T-cell (primary cell): ENCODE results near the gene PHC2. TPM values are rescaled to one million over a fixed set of nuclear protein-coding genes. Genes with fewer than 3 reads are reported as not detected.
A peak's percentile ranks its signal among the peaks of the same experiment; 100 is the strongest.
"Not testable (repeated sequence)": the region's sequence is repeated elsewhere in the genome, so short reads cannot be mapped to it uniquely, and the experiment has no call there.

ENCODE experiments used
- ATAC-seq, 4 experiments: fragments of 200-7000 bp in 3 of 4; fragments of 150-1000 bp in 1 of 4; cut with Tn5 transposase; replicated peaks in 1 of 4; 1 replicate in 3 of 4; 2 replicates in 1 of 4; pipeline ENCODE4 v1.10.0; 2021; ENCODE audit warnings: moderate library complexity in 3 of 4, mild to moderate bottlenecking in 2 of 4, moderate number of reproducible peaks in 1 of 4
- CTCF ChIA-PET, 2 donors: fragments of 300-600 bp; sonication (Branson Sonifier 250); formaldehyde crosslinking; loops; one replicate each; lab custom pipeline; 2022; ENCODE audit warnings: antibody characterized with exemption in 2 of 2; lab: Charles Lee
- POLR2A ChIA-PET, 2 donors: fragments of 300-600 bp; sonication (Branson Sonifier 250); formaldehyde crosslinking; loops; one replicate each; lab custom pipeline; 2022; ENCODE audit warnings: antibody characterized with exemption in 2 of 2; lab: Charles Lee
- DNase-seq, 35 experiments: peaks; one replicate each; pipeline versions ENCODE4 v3.0.0 to v3.0.0-alpha.2; 2013 to 2023
- H3K27ac ChIP-seq: one replicate; pipeline ENCODE4 v1.5.1; 2013; ENCODE audit warnings: low read length
- H3K27me3 ChIP-seq, 2 experiments: replicated peaks in 1 of 2; 1 replicate in 1 of 2; 2 replicates in 1 of 2; pipeline versions ENCODE4 v1.6.1 to v1.7.0; 2013; ENCODE audit warnings: low read length in 1 of 2, mixed read lengths in 1 of 2; ENCODE audit not compliant: control insufficient read depth in 2 of 2, insufficient read depth in 2 of 2; ENCODE audit errors: extremely low read depth in 1 of 2
- H3K36me3 ChIP-seq, 2 donors: 1 replicate in 1 of 2; 2 replicates in 1 of 2; pipeline versions ENCODE4 v1.6.1 to v1.7.0; 2013; ENCODE audit warnings: low read length in 1 of 2; ENCODE audit not compliant: control insufficient read depth in 2 of 2, insufficient read depth in 1 of 2; ENCODE audit errors: extremely low read depth in 1 of 2
- H3K4me1 ChIP-seq, 2 experiments: 1 replicate in 1 of 2; 2 replicates in 1 of 2; pipeline versions ENCODE4 v1.6.1 to v1.7.0; 2013; ENCODE audit warnings: low read length in 2 of 2, mixed read lengths in 1 of 2; ENCODE audit not compliant: insufficient read depth in 2 of 2, control insufficient read depth in 1 of 2; ENCODE audit errors: extremely low read depth in 1 of 2
- H3K4me3 ChIP-seq, 2 donors: 1 replicate in 1 of 2; 2 replicates in 1 of 2; pipeline versions ENCODE4 v1.5.1 to v1.7.0; 2013; ENCODE audit warnings: mild to moderate bottlenecking in 2 of 2, low read length in 1 of 2, moderate library complexity in 1 of 2; ENCODE audit not compliant: control insufficient read depth in 1 of 2; ENCODE audit errors: extremely low read depth in 1 of 2
- H3K9me3 ChIP-seq: 2 replicates; pipeline ENCODE4 v1.7.0; 2013
- H3K27ac Mint-ChIP-seq, 2 donors: one replicate each; pipeline ENCODE4 v1.8.0; 2020 to 2021; ENCODE audit warnings: mild to moderate bottlenecking in 2 of 2, mixed read lengths in 2 of 2
- H3K27me3 Mint-ChIP-seq, 2 donors: one replicate each; pipeline ENCODE4 v1.8.0; 2021 to 2022; ENCODE audit warnings: mixed read lengths in 2 of 2
- H3K36me3 Mint-ChIP-seq: one replicate; pipeline ENCODE4 v1.8.0; 2021; ENCODE audit warnings: mixed read lengths
- H3K4me1 Mint-ChIP-seq, 3 donors: one replicate each; pipeline ENCODE4 v1.8.0; 2020 to 2022; ENCODE audit warnings: mixed read lengths in 3 of 3, mild to moderate bottlenecking in 1 of 3
- H3K4me3 Mint-ChIP-seq, 3 donors: one replicate each; pipeline ENCODE4 v1.8.0; 2020 to 2022; ENCODE audit warnings: mild to moderate bottlenecking in 3 of 3, mixed read lengths in 3 of 3, moderate library complexity in 3 of 3
- H3K9me3 Mint-ChIP-seq, 3 donors: one replicate each; pipeline ENCODE4 v1.8.0; 2020 to 2022; ENCODE audit warnings: mixed read lengths in 3 of 3
- WGBS: methylation state at CpG from one replicate; pipeline ENCODE4 v1.1.5; 2013; ENCODE audit warnings: missing lambda C conversion rate; ENCODE audit not compliant: insufficient coverage; 5-methylcytosine and 5-hydroxymethylcytosine counted together
- total RNA-seq, 35 experiments: library from RNA in 6 of 35; stranded (reverse) in 6 of 35; fragments of 120-200 nt in 1 of 35; gene quantifications; one replicate each; pipeline versions ENCODE4 v1.2.1 to v1.2.4 and lab custom pipeline; 2013 to 2026

The PHC2 gene
- total RNA-seq, 5 donors from 2014 or later (not counting 1 experiment from before 2014, with no cell fraction given): 29.7 to 39.3 (median 37.9) TPM

- 93% methylated on average over 6 of the region's 32 CpGs for WGBS
- CTCF ChIA-PET: not testable (repeated sequence)
Observed at GRCh38 chr1:33309351-33309750, 121.5 kb downstream of the PHC2 start.

GRCh38 chr1:33307494-33307864 lies 123.4 kb downstream of the PHC2 start:
- Histone ChIP-seq H3K27ac (no peak overlapping the region), H3K27me3 (peaks cover 0 to 22% of the 10 kb centered on the region in 2 experiments), H3K4me1 (peaks cover 4 to 15% of the 10 kb centered on the region in 2 experiments), H3K36me3 (no peaks in the 10 kb centered on the region), H3K9me3 (no peaks in the 10 kb centered on the region), H3K4me3 (no peak overlapping the region)
- ATAC-seq (no peak), DNase-seq (no peak)
- H3K27me3 Mint-ChIP-seq: peaks cover 8 to 21% of the 10 kb centered on the region in 2 donors
- no peak overlapping the region for H3K27ac Mint-ChIP-seq
- no CpG with 5 or more reads among the region's 5 CpGs for WGBS
- no peak overlapping the region for H3K4me3 Mint-ChIP-seq
- POLR2A ChIA-PET: no interaction called here
- no peaks in the 10 kb centered on the region for H3K36me3 Mint-ChIP-seq
- peaks cover 6 to 17% (median 11%) of the 10 kb centered on the region in 3 donors for H3K4me1 Mint-ChIP-seq
- CTCF ChIA-PET: interaction anchor here in 1 of 2 donors (0.6 kb wide), 1 partner anchor 36 kb away, joined by 4 read pairs; no protein-coding TSS in a partner anchor
- no peaks in the 10 kb centered on the region for H3K9me3 Mint-ChIP-seq

More at GRCh38 chr1:33309351-33309750, 121.5 kb downstream of the PHC2 start:
- POLR2A ChIA-PET, H3K4me3 ChIP-seq, H3K4me3 Mint-ChIP-seq, H3K36me3 ChIP-seq, ATAC-seq, H3K9me3 Mint-ChIP-seq, H3K36me3 Mint-ChIP-seq, H3K4me1 Mint-ChIP-seq, H3K4me1 ChIP-seq, H3K9me3 ChIP-seq, H3K27ac Mint-ChIP-seq, H3K27ac ChIP-seq, DNase-seq: not testable (repeated sequence)
- H3K27me3 Mint-ChIP-seq: peaks cover 8 to 21% of the 10 kb centered on the region in 2 donors
- H3K27me3 ChIP-seq: peaks cover 0 to 23% of the 10 kb centered on the region in 2 experiments

GRCh38 chr1:33306653-33307493 lies 124.0 kb downstream of the PHC2 start:
- ChIA-PET CTCF (interaction anchor here in 1 of 2 donors (2.0 kb wide), 1 partner anchor 11 kb away, joined by 5 read pairs; no protein-coding TSS in a partner anchor), POLR2A (no interaction called here)
- H3K36me3 Mint-ChIP-seq: no peaks in the 10 kb centered on the region
- H3K9me3 ChIP-seq: no peaks in the 10 kb centered on the region
- 23% methylated on average over 96 of the region's 113 CpGs for WGBS
- ATAC-seq (peak in 2 of 4 experiments; percentile 27 to 31), DNase-seq (peak in 2 of 35 experiments; percentile 11 to 22)
- peak overlapping the region in 1 of 3 donors; percentile 1 for H3K4me3 Mint-ChIP-seq
- H3K4me1 Mint-ChIP-seq: peaks cover 12 to 23% (median 17%) of the 10 kb centered on the region in 3 donors
- no peak overlapping the region for H3K27ac ChIP-seq
- no peaks in the 10 kb centered on the region for H3K36me3 ChIP-seq
- H3K27ac Mint-ChIP-seq: no peak overlapping the region
- peaks cover 9 to 21% of the 10 kb centered on the region in 2 experiments for H3K4me1 ChIP-seq
- peak overlapping the region in 1 of 2 donors; percentile 20 for H3K4me3 ChIP-seq
- no peaks in the 10 kb centered on the region for H3K9me3 Mint-ChIP-seq
- peaks cover 8 to 21% of the 10 kb centered on the region in 2 donors for H3K27me3 Mint-ChIP-seq
- peaks cover 0 to 17% of the 10 kb centered on the region in 2 experiments for H3K27me3 ChIP-seq

GRCh38 chr1:33305816-33306652 lies 124.9 kb downstream of the PHC2 start:
- no peak overlapping the region for H3K4me3 ChIP-seq
- H3K9me3 ChIP-seq: no peaks in the 10 kb centered on the region
- H3K4me1 Mint-ChIP-seq: peaks cover 17 to 29% (median 22%) of the 10 kb centered on the region in 3 donors
- H3K27ac Mint-ChIP-seq: no peak overlapping the region
- H3K4me3 Mint-ChIP-seq: peak overlapping the region in 1 of 3 donors; percentile 1
- no peaks in the 10 kb centered on the region for H3K36me3 ChIP-seq
- H3K9me3 Mint-ChIP-seq: no peaks in the 10 kb centered on the region
- H3K27ac ChIP-seq: no peak overlapping the region
- H3K36me3 Mint-ChIP-seq: no peaks in the 10 kb centered on the region
- ChIA-PET CTCF (interaction anchor here in 1 of 2 donors (2.0 kb wide), 1 partner anchor 11 kb away, joined by 5 read pairs; no protein-coding TSS in a partner anchor), POLR2A (no interaction called here)
- H3K27me3 ChIP-seq: peaks cover 0 to 14% of the 10 kb centered on the region in 2 experiments
- DNase-seq (no peak), ATAC-seq (no peak)
- WGBS: 80% methylated on average over 8 of the region's 20 CpGs
- H3K27me3 Mint-ChIP-seq: peaks cover 8 to 17% of the 10 kb centered on the region in 2 donors
- H3K4me1 ChIP-seq: peaks cover 9 to 23% of the 10 kb centered on the region in 2 experiments

- Mint-ChIP-seq H3K27ac (no peak overlapping the region), H3K9me3 (no peaks in the 10 kb centered on the region), H3K36me3 (peaks cover 4% of the 10 kb centered on the region)
Observed at GRCh38 chr1:33305016-33305415, 125.9 kb downstream of the PHC2 start.

More at GRCh38 chr1:33305016-33305415, 125.9 kb downstream of the PHC2 start:
- ChIA-PET CTCF (interaction anchor here in 1 of 2 donors (2.0 kb wide), 1 partner anchor 9 kb away, joined by 5 read pairs; no protein-coding TSS in a partner anchor), POLR2A (interaction anchor here in 1 of 2 donors (0.6 kb wide), 1 partner anchor 667 kb away, joined by 4 read pairs; no protein-coding TSS in a partner anchor)
- Histone ChIP-seq H3K4me1 (peaks cover 9 to 23% of the 10 kb centered on the region in 2 experiments), H3K27me3 (peaks cover 0 to 14% of the 10 kb centered on the region in 2 experiments), H3K36me3 (no peaks in the 10 kb centered on the region), H3K27ac (no peak overlapping the region), H3K9me3 (no peaks in the 10 kb centered on the region), H3K4me3 (no peak overlapping the region)
- DNase-seq (no peak), ATAC-seq (no peak)
- Mint-ChIP-seq H3K4me1 (peaks cover 17 to 29% (median 22%) of the 10 kb centered on the region in 3 donors), H3K4me3 (no peak overlapping the region), H3K27me3 (peaks cover 8 to 17% of the 10 kb centered on the region in 2 donors)
- 67% methylated on average over 1 of the region's 5 CpGs for WGBS
